Esophagus muscularis mucosa (tissue), 4 donors: ENCODE measurements around the gene PRXL2C.

ENCODE experiments used
- EP300 ChIP-seq: sonication (generic); formaldehyde crosslinking; IDR thresholded peaks from one replicate; pipeline ENCODE4 v1.6.1; 2017; ENCODE audit warnings: antibody characterized with exemption
- POLR2A ChIP-seq: fragments of 450-650 bp; IDR thresholded peaks from one replicate; pipeline ENCODE4 v1.6.1; 2017; ENCODE audit warnings: antibody characterized with exemption, moderate library complexity, mild to moderate bottlenecking, low read depth
- POLR2AphosphoS5 ChIP-seq, 2 donors: sonication (generic); formaldehyde crosslinking; IDR thresholded peaks; one replicate each; pipeline ENCODE4 v1.6.1; 2017; ENCODE audit warnings: antibody characterized with exemption in 2 of 2
- TF ChIP-seq, protein P1 (sequence below), 3 experiments: fragments of 200-600 bp in 2 of 3; fragments of 450-650 bp in 1 of 3; sonication (generic) in 2 of 3; IDR thresholded peaks; one replicate each; pipeline ENCODE4 v1.5.1; 2017 to 2019; ENCODE audit warnings: antibody characterized with exemption in 3 of 3, mild to moderate bottlenecking in 2 of 3, moderate library complexity in 1 of 3

GRCh38 chr9:96626912-96627311, 28.2 kb downstream of the PRXL2C start:
- TF ChIP-seq, protein P1, sequence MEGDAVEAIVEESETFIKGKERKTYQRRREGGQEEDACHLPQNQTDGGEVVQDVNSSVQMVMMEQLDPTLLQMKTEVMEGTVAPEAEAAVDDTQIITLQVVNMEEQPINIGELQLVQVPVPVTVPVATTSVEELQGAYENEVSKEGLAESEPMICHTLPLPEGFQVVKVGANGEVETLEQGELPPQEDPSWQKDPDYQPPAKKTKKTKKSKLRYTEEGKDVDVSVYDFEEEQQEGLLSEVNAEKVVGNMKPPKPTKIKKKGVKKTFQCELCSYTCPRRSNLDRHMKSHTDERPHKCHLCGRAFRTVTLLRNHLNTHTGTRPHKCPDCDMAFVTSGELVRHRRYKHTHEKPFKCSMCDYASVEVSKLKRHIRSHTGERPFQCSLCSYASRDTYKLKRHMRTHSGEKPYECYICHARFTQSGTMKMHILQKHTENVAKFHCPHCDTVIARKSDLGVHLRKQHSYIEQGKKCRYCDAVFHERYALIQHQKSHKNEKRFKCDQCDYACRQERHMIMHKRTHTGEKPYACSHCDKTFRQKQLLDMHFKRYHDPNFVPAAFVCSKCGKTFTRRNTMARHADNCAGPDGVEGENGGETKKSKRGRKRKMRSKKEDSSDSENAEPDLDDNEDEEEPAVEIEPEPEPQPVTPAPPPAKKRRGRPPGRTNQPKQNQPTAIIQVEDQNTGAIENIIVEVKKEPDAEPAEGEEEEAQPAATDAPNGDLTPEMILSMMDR (IDR thresholded peaks at IDR 0.05) = no peak
- no peak for TF ChIP-seq POLR2A
- TF ChIP-seq EP300 = no peak
- no peak for TF ChIP-seq POLR2AphosphoS5 (IDR thresholded peaks at IDR 0.05)
